HCT116 (cell line): Measurements from ENCODE around the gene KIFAP3. TPM values are rescaled to one million over a fixed set of nuclear protein-coding genes. Genes with fewer than 3 reads are reported as not detected.

Experiments used
- ATAC-seq: fragments of 200-7000 bp; cut with Tn5 transposase; 2 replicates; pipeline ENCODE4 v1.9.1; 2020; ENCODE audit warnings: mild to moderate bottlenecking, moderate library complexity
- BruUV-seq: library from RNA; stranded (reverse); fragments of 400-500 nt; replicated peaks from 2 replicates; lab custom pipeline; 2021; lab: Mats Ljungman, UMichigan
- CTCF ChIA-PET: fragments of 300-600 bp; sonication (Branson Sonifier 250); formaldehyde crosslinking; loops from one replicate; lab custom pipeline; 2021; ENCODE audit warnings: antibody characterized with exemption; lab: Charles Lee
- POLR2A ChIA-PET: fragments of 300-600, 350-600 bp; sonication (Branson Sonifier 250); formaldehyde crosslinking; loops from one replicate; lab custom pipeline; 2021; ENCODE audit warnings: antibody characterized with exemption; lab: Charles Lee
- RAD21 ChIA-PET, 2 experiments: fragments of 300-600 bp; sonication (Branson Sonifier 250); formaldehyde crosslinking; loops; one replicate each; lab custom pipeline; 2023; ENCODE audit warnings: low total read pairs in 2 of 2; ENCODE audit not compliant: uncharacterized antibody in 2 of 2, unreplicated experiment in 2 of 2, low non-redundant PET in 1 of 2; lab: Charles Lee
- DNase-seq: peaks from one replicate; pipeline ENCODE4 v3.0.0-alpha.2; 2010; ENCODE audit warnings: low read depth, low spot score
- H2AFZ ChIP-seq: fragments of 200-600 bp; shearing (Covaris generic), sonication (generic); 2 replicates; pipeline ENCODE4 v1.6.1; 2017; ENCODE audit warnings: low read depth, mixed run types, mixed read lengths, antibody characterized with exemption, low read length; ENCODE audit not compliant: poor library complexity, severe bottlenecking
- H3K27ac ChIP-seq: 2 replicates; pipeline ENCODE4 v1.5.1; 2012; ENCODE audit warnings: low read depth, low read length
- H3K27me3 ChIP-seq: fragments of 200-600 bp; sonication (generic); 2 replicates; pipeline ENCODE4 v1.6.1; 2016; ENCODE audit warnings: mixed run types, low read length, mixed read lengths; ENCODE audit not compliant: insufficient read depth
- H3K36me3 ChIP-seq, 2 experiments: fragments of 200-500 bp in 1 of 2; fragments of 200-600 bp in 1 of 2; sonication (Bioruptor generic) in 1 of 2; sonication (generic) in 1 of 2; 2 replicates each; pipeline versions ENCODE4 v1.5.1 to v1.6.1; 2014 to 2016; ENCODE audit warnings: low read length in 2 of 2, inconsistent platforms in 1 of 2, mixed read lengths in 1 of 2, mixed run types in 1 of 2; ENCODE audit not compliant: insufficient read depth in 2 of 2, control insufficient read depth in 1 of 2
- H3K4me1 ChIP-seq, 2 experiments: fragments of 200-600 bp in 1 of 2; sonication (generic) in 1 of 2; 2 replicates each; pipeline versions ENCODE4 v1.5.1 to v1.6.1; 2012 to 2017; ENCODE audit warnings: low read length in 2 of 2, inconsistent platforms in 1 of 2, mild to moderate bottlenecking in 1 of 2, mixed read lengths in 1 of 2, mixed run types in 1 of 2, moderate library complexity in 1 of 2; ENCODE audit not compliant: insufficient read depth in 2 of 2, control insufficient read depth in 1 of 2
- H3K4me2 ChIP-seq: fragments of 200-600 bp; sonication (generic); 2 replicates; pipeline ENCODE4 v1.6.1; 2017; ENCODE audit warnings: mixed run types, low read length, mixed read lengths
- H3K4me3 ChIP-seq, 2 experiments: fragments of 200-600 bp in 1 of 2; sonication (generic) in 1 of 2; replicated peaks in 1 of 2; 2 replicates each; pipeline ENCODE4 v1.5.1; 2011 to 2016; ENCODE audit warnings: low read length in 2 of 2, control low read depth in 1 of 2, low read depth in 1 of 2, mild to moderate bottlenecking in 1 of 2, mixed read lengths in 1 of 2, mixed run types in 1 of 2
- H3K79me2 ChIP-seq: fragments of 200-600 bp; sonication (generic); 2 replicates; pipeline ENCODE4 v1.6.1; 2017; ENCODE audit warnings: mild to moderate bottlenecking, mixed run types, low read length, moderate library complexity, mixed read lengths; ENCODE audit not compliant: insufficient read depth
- H3K9ac ChIP-seq: fragments of 200-600 bp; sonication (generic); 2 replicates; pipeline ENCODE4 v1.6.1; 2016; ENCODE audit warnings: low read length, mixed read lengths
- H3K9me2 ChIP-seq: fragments of 200-600 bp; sonication (generic), shearing (Covaris generic); 2 replicates; pipeline ENCODE4 v1.6.1; 2017; ENCODE audit warnings: mixed run types, mild to moderate bottlenecking, moderate library complexity; ENCODE audit not compliant: insufficient read depth
- H3K9me3 ChIP-seq, 2 experiments: fragments of 200-500 bp in 1 of 2; fragments of 200-600 bp in 1 of 2; sonication (Bioruptor generic) in 1 of 2; sonication (generic) in 1 of 2; 2 replicates each; pipeline ENCODE4 v1.6.1; 2014 to 2017; ENCODE audit warnings: low read length in 2 of 2, mixed read lengths in 2 of 2, inconsistent platforms in 1 of 2, low read depth in 1 of 2, mild to moderate bottlenecking in 1 of 2, mixed run types in 1 of 2, moderate library complexity in 1 of 2; ENCODE audit not compliant: control insufficient read depth in 1 of 2, insufficient read depth in 1 of 2
- H4K20me1 ChIP-seq: fragments of 200-600 bp; sonication (generic), shearing (Covaris generic); 2 replicates; pipeline ENCODE4 v1.6.1; 2017; ENCODE audit warnings: mixed run types, mild to moderate bottlenecking, moderate library complexity; ENCODE audit not compliant: insufficient read depth
- ATF3 ChIP-seq: IDR thresholded peaks from 2 replicates; pipeline ENCODE4 v1.6.1; 2012
- CEBPB ChIP-seq: IDR thresholded peaks from 2 replicates; pipeline ENCODE4 v1.6.1; 2012; ENCODE audit warnings: low read depth
- ELF1 ChIP-seq: IDR thresholded peaks from 2 replicates; pipeline ENCODE4 v1.6.1; 2012; ENCODE audit warnings: low read depth, borderline replicate concordance
- EZH2phosphoT487 ChIP-seq: fragments of 200-600 bp; IDR thresholded peaks from 2 replicates; pipeline ENCODE4 v1.6.1; 2018; ENCODE audit warnings: antibody characterized with exemption, borderline replicate concordance
- JUND ChIP-seq: IDR thresholded peaks from 2 replicates; pipeline ENCODE4 v1.6.1; 2012
- MAX ChIP-seq: IDR thresholded peaks from 2 replicates; pipeline ENCODE4 v1.6.1; 2012
- POLR2A ChIP-seq: IDR thresholded peaks from 2 replicates; pipeline ENCODE4 v1.7.0; 2011; ENCODE audit warnings: borderline replicate concordance; ENCODE audit not compliant: insufficient read depth, insufficient read length; ENCODE audit errors: extremely low read depth
- RAD21 ChIP-seq: IDR thresholded peaks from 2 replicates; pipeline ENCODE4 v1.6.1; 2012; ENCODE audit warnings: low read depth, mild to moderate bottlenecking
- SP1 ChIP-seq: IDR thresholded peaks from 2 replicates; pipeline ENCODE4 v1.6.1; 2012; ENCODE audit warnings: low read depth
- SRF ChIP-seq: IDR thresholded peaks from 2 replicates; pipeline ENCODE4 v1.6.1; 2012; ENCODE audit warnings: low read depth
- TCF7L2 ChIP-seq: IDR thresholded peaks from 2 replicates; pipeline ENCODE4 v1.7.0; 2011; ENCODE audit warnings: borderline replicate concordance, inconsistent platforms; ENCODE audit not compliant: insufficient read depth, insufficient read length; ENCODE audit errors: extremely low read depth
- YY1 ChIP-seq: IDR thresholded peaks from 2 replicates; pipeline ENCODE4 v1.6.1; 2011; ENCODE audit warnings: low read length, low read depth, moderate library complexity, mild to moderate bottlenecking; ENCODE audit not compliant: insufficient replicate concordance; ENCODE audit errors: extremely low read depth
- ZBTB33 ChIP-seq: IDR thresholded peaks from 2 replicates; pipeline ENCODE4 v1.6.1; 2011; ENCODE audit warnings: mild to moderate bottlenecking, low read length, moderate library complexity; ENCODE audit not compliant: insufficient replicate concordance; ENCODE audit errors: extremely low read depth
- ZFX ChIP-seq: fragments of 450-650 bp; IDR thresholded peaks from 2 replicates; pipeline ENCODE4 v1.6.1; 2017
- ZNF274 ChIP-seq: fragments of 200-500 bp; sonication (Bioruptor generic); IDR thresholded peaks from 2 replicates; pipeline ENCODE4 v1.6.1; 2014; ENCODE audit warnings: mild to moderate bottlenecking, low read depth, low read length, inconsistent platforms
- intact Hi-C: fragments of 100-400 bp; cut with micrococcal nuclease; formaldehyde crosslinking; loops from 2 replicates; pipeline ENCODE4 v1.10.0; 2022
- total RNA-seq: library from RNA; stranded (reverse); gene quantifications from one replicate; pipeline ENCODE4 v1.2.1, GENCODE V29; 2021; ENCODE audit not compliant: unreplicated experiment

The KIFAP3 gene
- total RNA-seq, 1 experiment from 2014 or later = 10.8 TPM

- Histone ChIP-seq H3K9me2 (no peaks in the 10 kb centered on the region), H3K4me3 (no peak overlapping the region), H3K9me3 (no peaks in the 10 kb centered on the region), H3K36me3 (no peaks in the 10 kb centered on the region; a peak in 1 of 4 replicates), H3K27ac (no peak overlapping the region), H2AFZ (no peak overlapping the region), H3K27me3 (no peaks in the 10 kb centered on the region), H3K79me2 (no peaks in the 10 kb centered on the region), H3K9ac (no peak overlapping the region)
- DNase-seq (no peak), ATAC-seq (no peak)
- CTCF ChIA-PET = no interaction called here
- POLR2A ChIA-PET = no interaction called here
- intact Hi-C loops = no loop called here
- BruUV-seq = no TSS peak
- no peak for TF ChIP-seq SRF
- TF ChIP-seq CEBPB = no peak
- no peak for TF ChIP-seq ELF1
- no peak for TF ChIP-seq ZNF274
- no peak for TF ChIP-seq TCF7L2
- no peak for TF ChIP-seq ZFX
- no peak for TF ChIP-seq ZBTB33
- no peak for TF ChIP-seq MAX
- TF ChIP-seq EZH2phosphoT487 = no peak
- TF ChIP-seq YY1 = no peak
- no peak for TF ChIP-seq SP1
- no peak for TF ChIP-seq RAD21
- no peak for TF ChIP-seq ATF3
- TF ChIP-seq JUND = no peak
- no peak for TF ChIP-seq POLR2A
- TF ChIP-seq, all 23 proteins: peak for 0
- Histone ChIP-seq H3K4me2 (no peak overlapping the region), H3K4me1 (no peaks in the 10 kb centered on the region), H4K20me1 (no peaks in the 10 kb centered on the region)
- RAD21 ChIA-PET = interaction anchor here in 1 of 2 experiments (0.5 kb wide), 1 partner anchor 46 kb away, joined by 3 read pairs; no protein-coding TSS in a partner anchor
These were observed 104.4 kb downstream of the KIFAP3 start for GRCh38 chr1:169970114-169970513.
